Thoracic aorta endothelial cell (primary cell): Measurements from ENCODE around the gene ISL2. TPM values are rescaled to one million over a fixed set of nuclear protein-coding genes. Genes with fewer than 3 reads are reported as not detected.

Source experiments
- total RNA-seq: library from RNA; depleted of rRNA; stranded (reverse); fragments of >200 nt; gene quantifications from 2 replicates; pipeline ENCODE4 v1.2.3, GENCODE V29; 2012

ISL2 gene
- total RNA-seq: 0.13 and 0.14 TPM in 2 replicates

DNA sequence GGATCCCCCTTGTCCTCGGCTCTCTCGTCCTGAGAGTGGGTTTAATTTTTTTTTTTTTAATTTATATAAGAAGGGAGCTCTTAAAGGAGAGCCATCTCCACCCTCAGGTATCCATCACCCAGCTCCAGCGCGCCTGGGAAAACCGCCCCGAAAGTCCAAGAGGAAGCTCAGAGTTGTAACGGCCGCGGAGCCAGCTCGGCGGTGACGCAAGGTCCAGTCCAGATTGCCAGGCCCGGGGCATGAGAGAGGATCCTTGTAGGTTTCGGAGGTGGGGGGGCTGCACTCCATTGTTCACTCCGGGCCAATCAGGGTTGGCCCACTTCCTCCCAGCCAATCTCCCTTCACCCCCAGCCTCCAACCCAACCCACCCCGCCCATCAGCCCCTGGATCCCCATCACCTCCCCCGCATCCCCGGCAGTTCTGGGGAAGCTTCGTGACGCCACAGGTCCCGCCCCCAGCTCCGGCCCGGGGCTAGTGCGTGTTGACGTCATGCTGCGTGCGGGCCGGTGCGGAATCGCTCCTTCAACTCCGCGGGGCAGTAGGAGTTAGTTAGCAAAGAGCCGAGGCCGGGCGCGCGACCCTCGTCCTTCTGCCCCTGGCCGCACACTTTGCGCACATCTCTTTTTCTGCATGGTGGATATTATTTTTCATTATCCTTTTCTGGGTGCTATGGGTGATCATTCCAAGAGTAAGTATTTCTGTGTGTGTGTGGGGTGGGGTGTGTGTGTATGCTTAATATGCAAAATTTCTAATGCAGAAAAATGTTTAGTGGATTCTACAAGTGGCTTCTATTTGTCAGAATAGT is at the start of gene ISL2:
ISL2 (plus strand) TSS at position 520 of the 805 bp plus-strand sequence; CDS start at position 631, 111 bp downstream.

DNA sequence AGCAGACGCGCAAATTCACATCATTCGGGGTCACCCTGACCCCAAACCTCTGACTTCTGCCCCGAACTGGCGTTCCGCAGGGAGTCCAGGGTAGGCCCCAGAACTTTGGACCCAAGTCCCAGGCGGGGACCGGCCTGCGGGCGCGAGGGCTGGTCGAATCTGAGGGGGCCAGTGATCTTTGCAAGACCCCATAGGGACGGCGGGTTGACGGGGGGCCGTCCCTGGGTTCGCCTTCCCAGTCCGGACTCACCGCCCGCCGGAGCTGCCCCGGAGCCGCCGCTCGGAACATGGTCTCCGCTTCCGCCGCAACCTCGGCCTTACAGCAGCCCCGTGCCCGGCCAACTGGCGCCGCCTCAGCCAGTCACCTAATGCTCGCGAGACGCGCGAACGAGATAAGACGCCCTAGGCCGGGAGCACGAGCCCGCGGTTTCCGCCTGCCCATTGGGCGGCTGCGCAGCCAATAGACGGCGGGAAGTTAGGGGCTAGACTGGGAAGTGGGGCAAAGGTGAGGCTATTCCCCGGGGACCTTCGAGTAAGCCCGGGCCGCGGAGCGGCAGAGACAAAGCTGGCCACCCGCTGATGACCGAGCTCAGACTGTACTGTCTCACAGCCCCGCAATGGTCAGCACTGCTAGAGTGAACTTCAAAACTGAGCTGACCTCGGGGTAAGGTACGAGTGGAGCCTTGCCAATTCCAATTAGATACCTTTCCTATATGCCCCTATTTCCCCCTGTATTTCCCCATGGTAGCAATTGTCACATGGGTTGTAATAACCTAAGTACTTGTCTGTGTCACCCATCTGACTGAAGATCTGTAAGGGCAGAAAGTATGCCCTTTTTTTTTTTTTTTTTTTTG is 25.2 kb upstream of the ISL2 start, which contains the start of gene ETFA:
ETFA (minus strand) TSS at position 370 of the 854 bp plus-strand sequence; CDS start at position 289, 81 bp downstream.

Other genes with a start within 250 kb of the ISL2 start
- 133 and 141 TPM in 2 replicates for gene ETFA, start 25.3 kb upstream of the ISL2 start, total RNA-seq